Activated T-helper 1 cell treated with anti-CD3 and anti-CD28 coated beads, Interleukin-12 subunit alpha, Interleukin-12 subunit beta, Interleukin-2, Interleukin-4 antibody, amounts not matched to agents 30 ng/mL and 10 ng/mL and 1 ng/mL, durations not matched to agents 14 hours and 24 hours and 36 hours (primary cell): Measurements from ENCODE around the gene VWA7. TPM values are rescaled to one million over a fixed set of nuclear protein-coding genes. Genes with fewer than 3 reads are reported as not detected.

ENCODE experiments used
- DNase-seq: peaks from one replicate; pipeline ENCODE4 v3.0.0; 2021; ENCODE audit warnings: low spot score
- H3K27ac Mint-ChIP-seq: one replicate; pipeline ENCODE4 v1.8.0; 2021; ENCODE audit warnings: mild to moderate bottlenecking, mixed read lengths
- H3K27me3 Mint-ChIP-seq: one replicate; pipeline ENCODE4 v1.8.0; 2022; ENCODE audit warnings: mild to moderate bottlenecking, moderate library complexity, mixed read lengths; ENCODE audit not compliant: insufficient read depth
- H3K36me3 Mint-ChIP-seq: one replicate; pipeline ENCODE4 v1.8.0; 2021; ENCODE audit warnings: low read depth, mixed read lengths
- H3K4me1 Mint-ChIP-seq: one replicate; pipeline ENCODE4 v1.8.0; 2021; ENCODE audit warnings: low read depth, mixed read lengths
- H3K4me3 Mint-ChIP-seq: one replicate; pipeline ENCODE4 v1.8.0; 2021; ENCODE audit warnings: mild to moderate bottlenecking, moderate library complexity, mixed read lengths
- H3K9me3 Mint-ChIP-seq: one replicate; pipeline ENCODE4 v1.8.0; 2021; ENCODE audit warnings: mixed read lengths
- intact Hi-C: fragments of 100-400 bp; cut with micrococcal nuclease; formaldehyde crosslinking; loops from one replicate; pipeline ENCODE4 v1.15.1; 2024
- total RNA-seq: library from RNA; stranded (reverse); gene quantifications from 2 replicates; pipeline ENCODE4 v1.2.3, GENCODE V29; 2022

VWA7 gene
- total RNA-seq, 1 donor from 2014 or later, result 2.9 TPM

GRCh38 chr6:31768363-31769257, 8.5 kb downstream of the VWA7 start:
- intact Hi-C loops, result loop anchor here (1.0 kb wide), 2 partner anchors 39 to 88 kb away; partner anchors contain the start of gene DDAH2
- Mint-ChIP-seq H3K4me1 (peaks cover 27% of the 10 kb centered on the region), H3K36me3 (peaks cover 15% of the 10 kb centered on the region), H3K9me3 (no peaks in the 10 kb centered on the region), H3K27me3 (no peaks in the 10 kb centered on the region), H3K27ac (no peak overlapping the region), H3K4me3 (no peak overlapping the region)
- no peak for DNase-seq

GRCh38 chr6:31767096-31767645, 10.0 kb downstream of the VWA7 start:
- intact Hi-C loops, result no loop called here
- Mint-ChIP-seq H3K4me1 (peaks cover 27% of the 10 kb centered on the region), H3K27ac (no peak overlapping the region), H3K4me3 (no peak overlapping the region), H3K36me3 (peaks cover 20% of the 10 kb centered on the region), H3K27me3 (no peaks in the 10 kb centered on the region), H3K9me3 (no peaks in the 10 kb centered on the region)
- DNase-seq, result no peak

GRCh38 chr6:31765910-31766794, 11.0 kb downstream of the VWA7 start:
- H3K4me1 Mint-ChIP-seq, result peaks cover 22% of the 10 kb centered on the region
- H3K27ac Mint-ChIP-seq, result no peak overlapping the region

GRCh38 chr6:31765559-31765909, 11.6 kb downstream of the VWA7 start:
- H3K9me3 Mint-ChIP-seq, result no peaks in the 10 kb centered on the region
- DNase-seq, result no peak
- peaks cover 21% of the 10 kb centered on the region for H3K4me1 Mint-ChIP-seq
- H3K27me3 Mint-ChIP-seq, result no peaks in the 10 kb centered on the region
- intact Hi-C loops, result no loop called here
- H3K36me3 Mint-ChIP-seq, result peaks cover 25% of the 10 kb centered on the region
- no peak overlapping the region for H3K4me3 Mint-ChIP-seq
- no peak overlapping the region for H3K27ac Mint-ChIP-seq

More at GRCh38 chr6:31765910-31766794, 11.0 kb downstream of the VWA7 start:
- H3K36me3 Mint-ChIP-seq, result peaks cover 20% of the 10 kb centered on the region
- H3K9me3 Mint-ChIP-seq, result no peaks in the 10 kb centered on the region
- no peaks in the 10 kb centered on the region for H3K27me3 Mint-ChIP-seq
- H3K4me3 Mint-ChIP-seq, result no peak overlapping the region
- intact Hi-C loops, result no loop called here
- DNase-seq, result no peak

GRCh38 chr6:31764198-31764597, 12.9 kb downstream of the VWA7 start:
- Mint-ChIP-seq H3K27ac (no peak overlapping the region), H3K4me3 (no peak overlapping the region), H3K9me3 (no peaks in the 10 kb centered on the region), H3K27me3 (no peaks in the 10 kb centered on the region), H3K4me1 (peaks cover 12% of the 10 kb centered on the region), H3K36me3 (peaks cover 26% of the 10 kb centered on the region)
- intact Hi-C loops, result no loop called here
- DNase-seq, result no peak

GRCh38 chr6:31763619-31763940, 13.5 kb downstream of the VWA7 start:
- no peaks in the 10 kb centered on the region for H3K27me3 Mint-ChIP-seq
- peaks cover 28% of the 10 kb centered on the region for H3K36me3 Mint-ChIP-seq
- H3K9me3 Mint-ChIP-seq, result no peaks in the 10 kb centered on the region
- H3K27ac Mint-ChIP-seq, result no peak overlapping the region
- H3K4me3 Mint-ChIP-seq, result no peak overlapping the region
- H3K4me1 Mint-ChIP-seq, result peaks cover 6% of the 10 kb centered on the region
- DNase-seq, result no peak
- intact Hi-C loops, result no loop called here

- H3K27ac Mint-ChIP-seq, result no peak overlapping the region
- no peak for DNase-seq
- H3K4me3 Mint-ChIP-seq, result no peak overlapping the region
- no peaks in the 10 kb centered on the region for H3K9me3 Mint-ChIP-seq
- H3K36me3 Mint-ChIP-seq, result peaks cover 31% of the 10 kb centered on the region
- intact Hi-C loops, result no loop called here
- no peaks in the 10 kb centered on the region for H3K27me3 Mint-ChIP-seq
- peaks cover under 1% of the 10 kb centered on the region for H3K4me1 Mint-ChIP-seq
These were observed 14.1 kb downstream of the VWA7 start for GRCh38 chr6:31762878-31763618.

- H3K9me3 Mint-ChIP-seq, result no peaks in the 10 kb centered on the region
- H3K36me3 Mint-ChIP-seq, result peaks cover 30% of the 10 kb centered on the region
- H3K27me3 Mint-ChIP-seq, result no peaks in the 10 kb centered on the region
- H3K27ac Mint-ChIP-seq, result peak within 1 kb of the TSS; percentile 70
- intact Hi-C loops, result no loop called here
- no peak within 1 kb of the TSS for H3K4me3 Mint-ChIP-seq
- no peaks in the 10 kb centered on the region for H3K4me1 Mint-ChIP-seq
- no peak for DNase-seq
These were observed 14.8 kb downstream of the VWA7 start, which contains the start of gene SAPCD1 for GRCh38 chr6:31762356-31762755. TSS of gene SAPCD1 (plus strand) at chr6:31762656. CDS start at chr6:31763055, 399 bp downstream.

- Mint-ChIP-seq H3K9me3 (no peaks in the 10 kb centered on the region), H3K4me3 (no peak overlapping the region), H3K36me3 (peaks cover 30% of the 10 kb centered on the region), H3K4me1 (no peaks in the 10 kb centered on the region), H3K27ac (no peak overlapping the region), H3K27me3 (no peaks in the 10 kb centered on the region)
- DNase-seq, result no peak
- intact Hi-C loops, result no loop called here
These were observed 15.8 kb downstream of the VWA7 start for GRCh38 chr6:31761343-31761742.

GRCh38 chr6:31760790-31761189, 16.3 kb downstream of the VWA7 start:
- Mint-ChIP-seq H3K4me1 (no peaks in the 10 kb centered on the region), H3K27ac (no peak overlapping the region), H3K4me3 (no peak overlapping the region), H3K36me3 (peaks cover 30% of the 10 kb centered on the region), H3K27me3 (no peaks in the 10 kb centered on the region), H3K9me3 (no peaks in the 10 kb centered on the region)
- intact Hi-C loops, result no loop called here
- DNase-seq, result no peak

- intact Hi-C loops, result no loop called here
- Mint-ChIP-seq H3K27me3 (no peaks in the 10 kb centered on the region), H3K4me3 (no peak overlapping the region), H3K27ac (no peak overlapping the region), H3K36me3 (peaks cover 28% of the 10 kb centered on the region), H3K9me3 (no peaks in the 10 kb centered on the region), H3K4me1 (no peaks in the 10 kb centered on the region)
- no peak for DNase-seq
These were observed 18.8 kb downstream of the VWA7 start for GRCh38 chr6:31758281-31758680.

GRCh38 chr6:31752739-31753319, 24.3 kb downstream of the VWA7 start:
- no peak for DNase-seq
- no peak overlapping the region for H3K27ac Mint-ChIP-seq
- peaks cover 13% of the 10 kb centered on the region for H3K36me3 Mint-ChIP-seq
- no peaks in the 10 kb centered on the region for H3K27me3 Mint-ChIP-seq
- H3K4me3 Mint-ChIP-seq, result no peak overlapping the region
- intact Hi-C loops, result no loop called here
- H3K4me1 Mint-ChIP-seq, result peaks cover 5% of the 10 kb centered on the region
- no peaks in the 10 kb centered on the region for H3K9me3 Mint-ChIP-seq
